Kidney epithelial cell (primary cell): ENCODE data around the gene TIGD1. TPM values are rescaled to one million over a fixed set of nuclear protein-coding genes. Genes with fewer than 3 reads are reported as not detected.

ENCODE experiments used
- DNase-seq: peaks from one replicate; pipeline ENCODE4 v3.0.0-alpha.2; 2010; ENCODE audit warnings: low read depth
- H3K27me3 ChIP-seq: 2 replicates; pipeline ENCODE4 v1.6.0; 2011; ENCODE audit warnings: low read length; ENCODE audit not compliant: control insufficient read depth, insufficient read depth
- H3K36me3 ChIP-seq: 2 replicates; pipeline ENCODE4 v1.5.1; 2011; ENCODE audit warnings: low read length; ENCODE audit not compliant: control insufficient read depth, insufficient read depth
- H3K4me3 ChIP-seq: 2 replicates; pipeline ENCODE4 v1.5.1; 2011; ENCODE audit warnings: low read depth, mild to moderate bottlenecking, control low read depth, low read length
- CTCF ChIP-seq: IDR thresholded peaks from 2 replicates; pipeline ENCODE4 v1.5.1; 2011; ENCODE audit warnings: mild to moderate bottlenecking, moderate library complexity, low read length, control low read depth, inconsistent platforms; ENCODE audit not compliant: insufficient read depth, poor library complexity, severe bottlenecking
- total RNA-seq: library from RNA; depleted of rRNA; stranded (reverse); fragments of >200 nt; gene quantifications from 2 replicates; pipeline ENCODE4 v1.2.3, GENCODE V29; 2015

TIGD1 gene
- total RNA-seq = 2.9 and 3.3 TPM in 2 replicates

GRCh38 chr2:232550354-232551249, at the start of gene TIGD1, which contains the start of gene EIF4E2:
TSS of gene TIGD1 (minus strand) at chr2:232550557. CDS start at chr2:232549882, 675 bp downstream.
TSS of gene EIF4E2 (plus strand) at chr2:232550689. CDS start at chr2:232550725, 36 bp downstream.
- no peaks in the 10 kb centered on the region for H3K27me3 ChIP-seq
- DNase-seq = peak; percentile 58
- TF ChIP-seq CTCF = peak; percentile 15
- no peaks in the 10 kb centered on the region for H3K36me3 ChIP-seq
- peak within 1 kb of the TSS; percentile 80 for H3K4me3 ChIP-seq

- DNase-seq = no peak
- Histone ChIP-seq H3K36me3 (no peaks in the 10 kb centered on the region), H3K4me3 (no peak overlapping the region), H3K27me3 (no peaks in the 10 kb centered on the region)
- TF ChIP-seq CTCF = no peak
Observed at GRCh38 chr2:232598293-232598692, 47.9 kb upstream of the TIGD1 start.

- no peaks in the 10 kb centered on the region for H3K27me3 ChIP-seq
- no peak for TF ChIP-seq CTCF
Observed at GRCh38 chr2:232597362-232598079, 47.2 kb upstream of the TIGD1 start.

GRCh38 chr2:232593982-232594381, 43.6 kb upstream of the TIGD1 start:
- no peak for TF ChIP-seq CTCF
- Histone ChIP-seq H3K4me3 (no peak overlapping the region), H3K27me3 (no peaks in the 10 kb centered on the region), H3K36me3 (no peaks in the 10 kb centered on the region)
- DNase-seq = no peak

More at GRCh38 chr2:232597362-232598079, 47.2 kb upstream of the TIGD1 start:
- no peaks in the 10 kb centered on the region for H3K36me3 ChIP-seq
- no peak for DNase-seq
- no peak overlapping the region for H3K4me3 ChIP-seq

- peak; percentile 47 for TF ChIP-seq CTCF
- H3K4me3 ChIP-seq = no peak overlapping the region
- H3K27me3 ChIP-seq = no peaks in the 10 kb centered on the region
- DNase-seq = peak; percentile 96
- H3K36me3 ChIP-seq = no peaks in the 10 kb centered on the region
Observed at GRCh38 chr2:232592772-232593395, 42.5 kb upstream of the TIGD1 start.
